IPS DF 4.7 (cell line): ENCODE results near the gene ZNF396.

ENCODE experiments used
- DNase-seq: peaks from one replicate; pipeline ENCODE4 v3.0.0-alpha.2; 2013; ENCODE audit warnings: low spot score; ENCODE audit errors: extremely low read depth

Gene ZNF396

DNA sequence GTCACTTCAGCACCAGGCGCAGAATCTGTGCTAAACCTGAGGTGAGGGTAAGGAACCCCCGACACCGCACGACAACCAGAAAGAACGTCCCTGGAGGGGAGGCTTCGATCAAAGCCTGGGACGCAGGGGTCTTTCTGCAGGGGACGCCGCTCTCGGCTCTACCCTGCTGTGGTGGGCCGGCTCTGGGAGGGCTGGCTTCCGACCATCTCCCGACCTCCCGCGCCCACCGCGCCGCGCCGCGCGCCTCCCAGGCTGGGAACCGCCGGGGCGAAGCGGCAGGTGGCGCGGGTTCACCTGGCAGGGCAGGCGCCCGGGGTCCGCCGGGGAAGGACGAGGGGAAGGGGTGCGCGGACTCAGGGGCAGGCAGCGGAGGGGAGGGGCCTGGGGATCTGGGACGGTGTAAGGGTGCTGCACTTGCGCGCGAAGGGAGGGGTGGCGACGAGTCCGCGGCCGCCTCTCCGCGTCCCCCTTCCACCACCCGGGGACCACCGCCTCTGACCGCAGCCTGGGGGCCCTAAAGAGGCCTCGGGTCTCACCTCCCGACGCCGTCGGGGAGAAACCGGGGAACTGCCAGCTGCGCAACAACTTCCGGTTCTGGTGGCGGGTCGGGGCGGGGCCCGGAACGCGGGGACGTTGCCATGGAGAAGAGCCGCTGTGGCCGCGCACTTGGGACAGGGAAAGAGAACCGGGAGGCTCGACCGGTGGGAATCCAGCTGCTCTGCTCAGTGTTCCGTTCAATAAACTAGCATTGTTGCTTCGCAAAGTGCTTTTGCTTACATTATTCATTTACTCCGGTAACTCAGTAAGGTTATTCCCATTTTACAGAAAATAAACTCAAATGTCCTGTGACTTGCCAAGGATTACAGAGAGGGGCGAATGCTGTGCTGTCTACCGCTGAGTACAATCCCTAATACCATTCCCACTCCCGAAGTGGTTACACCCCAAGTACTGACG, at the start of gene ZNF396:
ZNF396 (minus strand) TSS at position 596 of the 954 bp plus-strand sequence. CDS start 3,045 bp downstream, outside the sequence.
- no peak for DNase-seq

DNA sequence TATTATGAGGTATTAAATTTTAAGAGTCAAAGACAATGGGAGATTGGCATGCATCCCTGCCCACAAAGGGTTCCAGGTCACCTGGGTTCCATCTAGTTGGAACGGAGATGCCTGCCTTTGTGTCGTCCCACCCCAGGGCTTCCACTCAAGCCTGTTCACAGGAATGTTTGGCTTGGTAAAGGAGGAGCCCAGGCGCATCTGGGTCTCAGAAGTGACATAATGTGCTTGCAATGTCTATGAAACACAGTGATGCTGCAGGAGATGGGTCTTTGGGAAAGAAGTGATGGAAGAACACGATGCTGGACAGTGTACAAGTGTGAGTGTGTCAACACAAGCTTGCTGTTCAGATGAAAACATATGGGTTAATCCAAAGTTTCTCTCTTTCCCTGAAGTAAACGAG, 49.6 kb upstream of the ZNF396 start:
- DNase-seq, result no peak

DNA sequence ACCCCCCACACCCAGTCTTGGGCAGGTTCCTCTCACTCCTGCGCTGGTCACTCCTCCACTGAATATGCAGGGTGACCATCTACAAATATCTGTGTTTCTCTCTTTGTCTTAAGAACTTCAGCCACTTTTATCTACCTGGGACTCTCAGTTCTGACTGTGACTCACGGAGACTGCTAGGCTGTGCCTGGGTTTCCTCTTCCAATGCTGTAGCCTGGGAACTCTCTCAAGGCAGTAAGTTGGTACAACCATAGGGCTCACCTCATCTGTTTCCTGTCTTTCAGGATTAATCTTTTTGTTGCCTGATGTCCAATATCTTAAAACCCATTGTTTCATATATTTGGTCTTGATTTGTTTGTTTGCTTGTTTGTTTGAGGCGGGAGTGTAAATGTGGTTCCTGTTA, 47.2 kb upstream of the ZNF396 start:
- no peak for DNase-seq

DNA sequence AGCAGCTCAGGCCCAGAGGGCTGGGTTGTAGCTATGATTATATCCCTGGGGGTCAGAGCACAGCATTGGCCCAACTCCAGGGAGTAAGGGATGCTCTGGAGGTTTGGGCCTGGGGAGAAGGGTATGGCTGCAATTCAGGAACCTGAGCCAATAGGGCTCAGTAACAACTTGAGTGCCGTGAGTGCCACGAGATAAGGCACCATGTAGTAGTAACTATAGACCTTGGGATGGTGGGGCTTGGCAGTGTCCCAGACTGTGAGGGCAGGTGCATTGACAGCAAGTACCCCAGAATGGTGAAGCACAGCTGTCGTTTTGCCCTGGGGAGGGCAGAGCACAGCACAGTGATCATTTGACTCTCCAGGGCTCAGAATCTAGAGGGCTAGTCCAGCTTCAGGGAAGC, 45.1 kb upstream of the ZNF396 start:
- no peak for DNase-seq

DNA sequence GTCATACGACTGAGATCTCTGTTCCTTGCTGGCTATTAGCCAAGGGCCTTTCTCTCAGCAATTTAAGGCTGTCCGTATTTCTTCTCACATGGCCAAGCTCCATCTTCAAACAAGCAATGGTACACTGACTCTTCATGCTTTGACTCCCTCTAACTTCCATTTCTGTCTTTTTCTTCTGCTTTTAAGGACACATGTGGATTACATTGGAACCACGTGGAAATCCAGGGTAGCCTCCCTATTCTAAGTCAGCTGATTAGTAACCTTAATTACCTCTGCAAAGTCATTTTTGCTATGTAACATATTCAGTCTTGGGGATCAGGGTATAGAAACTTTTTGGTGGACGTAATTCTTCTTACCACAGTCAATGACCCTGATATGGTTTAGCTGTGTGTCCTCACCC, 41.5 kb upstream of the ZNF396 start:
- DNase-seq, result no peak

DNA sequence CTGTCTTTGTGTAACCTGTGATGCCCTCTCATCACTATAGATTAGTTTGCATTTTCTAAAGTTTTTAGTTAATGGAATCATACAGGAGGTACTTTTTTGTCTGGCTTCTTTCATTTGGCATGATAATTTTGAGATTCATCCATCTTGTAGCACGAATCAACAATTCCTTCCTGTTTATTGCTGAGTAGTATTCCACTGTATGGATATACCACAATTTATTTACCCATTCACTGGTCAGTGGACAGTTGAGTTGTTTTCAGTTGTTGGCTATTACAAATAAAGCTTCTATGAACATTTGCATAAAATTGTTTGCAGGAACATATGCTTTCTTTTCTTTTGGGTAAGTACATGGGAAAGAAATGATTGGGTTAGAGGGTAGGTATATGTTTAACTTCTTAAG, 40.1 kb upstream of the ZNF396 start:
- no peak for DNase-seq

DNA sequence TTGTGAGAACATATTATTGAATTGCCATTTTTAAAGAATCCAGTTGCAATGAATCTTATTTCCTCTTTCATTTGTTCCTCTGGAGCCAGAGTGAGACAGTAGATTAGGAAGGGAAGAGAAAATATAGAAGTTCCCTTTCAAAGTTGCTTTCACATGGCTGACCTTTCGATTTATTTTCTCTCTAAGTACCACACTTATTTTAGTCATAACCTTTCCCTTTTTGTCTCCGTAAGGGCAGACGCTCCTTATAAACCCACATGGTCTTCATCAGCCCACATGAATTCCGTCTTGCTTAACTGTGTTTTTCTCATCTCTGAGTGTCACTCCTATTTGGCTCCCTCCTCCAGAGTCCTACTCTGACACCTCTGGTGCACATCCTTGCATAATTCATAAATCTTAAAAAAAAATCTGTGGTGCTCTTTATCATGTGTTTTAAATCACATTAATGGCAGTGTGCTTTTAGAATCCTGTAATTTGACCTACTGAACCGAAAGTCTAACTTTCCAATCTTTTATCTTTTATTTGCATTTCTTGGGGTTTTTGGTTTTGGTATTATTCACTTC, 38.5 kb upstream of the ZNF396 start:
- no peak for DNase-seq

DNA sequence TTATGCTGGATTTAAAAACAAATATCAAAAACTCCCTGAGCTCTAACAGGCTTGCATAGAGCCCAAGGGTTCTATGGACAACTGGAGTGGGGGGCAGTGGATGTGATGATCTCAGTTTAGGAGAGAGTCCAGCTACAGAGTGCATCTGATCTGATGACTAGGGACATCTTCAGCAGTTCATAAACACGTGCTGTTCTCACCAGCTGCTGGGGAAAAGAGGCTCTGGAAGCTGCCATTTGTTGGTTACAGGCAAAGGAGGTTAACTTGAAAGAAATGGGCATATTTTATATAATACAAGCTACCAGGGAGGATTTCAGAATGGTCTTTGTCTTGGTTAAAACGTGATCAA, 36.0 kb upstream of the ZNF396 start:
- no peak for DNase-seq

DNA sequence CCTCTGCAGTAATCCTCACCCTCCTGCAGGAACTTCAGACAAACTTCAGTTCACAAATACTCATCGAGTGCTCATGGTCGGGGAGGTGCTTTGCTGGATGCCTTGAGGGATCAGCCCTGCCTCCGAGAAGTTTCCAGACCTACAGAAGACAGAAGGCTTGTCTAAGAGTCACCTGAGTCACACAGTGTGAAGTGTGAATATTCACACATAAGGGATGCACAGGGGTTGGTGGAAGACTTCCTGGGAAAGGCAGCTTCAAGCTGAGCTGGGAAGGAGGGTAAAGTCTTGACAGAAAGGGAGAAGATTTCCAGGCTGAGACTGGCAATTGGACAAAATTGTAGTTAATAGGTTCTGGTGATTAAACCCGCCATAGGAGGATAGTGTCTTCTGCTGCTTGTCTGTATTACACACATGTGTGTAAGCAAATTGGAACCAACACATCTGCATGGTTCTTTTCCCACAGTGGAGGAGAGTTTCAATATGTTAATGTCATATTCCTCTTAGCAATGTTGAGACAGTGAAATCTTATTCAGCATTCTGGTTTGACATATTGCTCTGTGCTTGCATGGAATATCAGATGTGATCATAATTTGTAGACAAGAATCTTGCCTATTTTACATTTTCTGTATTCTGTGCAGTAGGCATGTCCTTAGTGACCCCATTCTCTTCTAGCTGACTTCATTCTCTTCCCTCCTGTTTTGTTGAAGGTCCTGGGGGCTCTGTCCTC, 34.7 kb upstream of the ZNF396 start:
- DNase-seq, result no peak

DNA sequence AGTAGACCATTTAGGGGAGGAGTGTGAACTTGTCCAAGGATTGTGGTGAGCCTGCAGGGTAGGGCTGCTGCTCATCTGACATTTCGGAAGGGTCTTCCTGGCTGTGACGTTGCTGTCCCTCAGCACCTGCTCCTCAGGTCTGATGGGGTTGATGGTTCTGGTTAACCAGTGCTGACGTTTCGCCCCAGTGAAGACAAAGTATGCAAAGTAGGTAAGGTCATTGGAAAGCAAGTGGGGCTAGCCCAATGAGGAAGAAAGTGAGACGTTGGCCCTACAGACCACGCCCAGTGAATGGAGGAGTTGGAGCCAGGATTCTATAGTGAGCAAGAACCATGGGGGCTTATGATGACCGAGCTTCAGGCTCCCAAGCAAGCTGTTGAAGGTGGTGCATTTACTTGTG, 33.4 kb upstream of the ZNF396 start:
- no peak for DNase-seq

DNA sequence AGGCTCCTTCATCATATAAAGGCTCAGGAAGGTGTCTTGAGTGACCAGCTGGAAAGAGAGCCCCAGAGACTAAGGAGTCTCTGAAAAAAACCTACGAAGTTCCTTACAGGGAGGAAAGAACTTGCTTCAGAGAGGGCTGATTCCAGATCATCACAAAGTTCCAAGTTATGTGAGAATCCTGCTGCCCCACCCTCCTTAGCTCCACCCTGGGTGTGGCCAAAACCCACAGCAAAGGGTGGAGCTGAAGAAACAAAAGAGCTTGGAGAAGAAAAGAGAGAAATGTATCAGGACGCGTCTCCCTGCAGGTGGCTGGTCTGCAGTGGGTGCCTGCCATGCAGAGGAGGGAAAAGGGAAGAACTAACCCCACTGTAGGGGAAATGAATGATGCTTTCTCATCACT, 32.8 kb upstream of the ZNF396 start:
- no peak for DNase-seq

DNA sequence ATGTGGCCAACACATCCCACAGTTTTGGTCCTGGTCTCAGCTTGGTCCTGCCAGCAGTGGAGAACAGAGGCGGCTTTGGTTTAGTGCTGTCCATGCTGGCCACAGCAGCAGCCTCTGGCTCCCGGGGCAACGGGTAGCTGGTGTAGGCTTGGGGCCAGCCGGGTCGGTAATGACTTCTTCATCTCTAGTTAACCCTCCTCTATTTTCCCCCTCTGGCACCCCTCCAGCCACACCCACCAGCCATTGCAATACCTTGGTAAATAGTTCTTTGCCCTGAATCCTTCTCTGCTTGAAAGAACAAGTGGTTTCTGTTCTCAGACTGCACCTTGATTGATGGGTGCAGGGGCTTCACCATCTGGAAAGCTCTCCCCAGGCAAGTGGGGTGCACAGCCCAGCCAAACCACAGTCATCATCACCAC, 31.7 kb upstream of the ZNF396 start:
- no peak for DNase-seq

DNA sequence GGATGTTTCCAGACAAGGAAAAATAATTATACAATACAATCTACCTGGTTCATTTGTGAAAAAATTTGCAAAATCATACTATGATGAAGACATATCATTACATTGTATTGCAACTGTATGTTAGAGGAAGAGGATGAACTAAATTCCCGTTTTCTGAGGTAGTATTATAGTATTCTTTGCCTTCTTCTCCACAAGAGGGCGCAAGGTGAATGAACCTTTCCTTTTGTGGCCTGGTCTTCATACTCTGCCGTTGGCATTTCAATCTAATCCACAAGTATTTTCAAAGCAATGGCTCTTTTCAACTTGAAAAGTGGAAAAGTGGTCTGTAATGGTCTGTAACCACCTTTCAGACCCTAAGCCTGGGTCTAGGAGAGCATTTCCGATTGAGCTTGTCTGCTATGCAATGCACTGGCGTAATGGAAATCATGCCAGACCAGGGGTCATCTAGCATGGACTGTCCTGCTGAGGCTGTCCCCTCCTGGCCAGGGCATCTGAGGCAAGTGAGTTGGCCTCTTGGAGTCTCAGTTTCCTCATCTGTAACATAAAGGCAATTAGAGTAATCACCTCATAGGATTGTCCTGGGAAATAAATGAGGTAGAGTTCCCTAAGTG, 30.8 kb upstream of the ZNF396 start:
- peak; percentile 44 for DNase-seq

DNA sequence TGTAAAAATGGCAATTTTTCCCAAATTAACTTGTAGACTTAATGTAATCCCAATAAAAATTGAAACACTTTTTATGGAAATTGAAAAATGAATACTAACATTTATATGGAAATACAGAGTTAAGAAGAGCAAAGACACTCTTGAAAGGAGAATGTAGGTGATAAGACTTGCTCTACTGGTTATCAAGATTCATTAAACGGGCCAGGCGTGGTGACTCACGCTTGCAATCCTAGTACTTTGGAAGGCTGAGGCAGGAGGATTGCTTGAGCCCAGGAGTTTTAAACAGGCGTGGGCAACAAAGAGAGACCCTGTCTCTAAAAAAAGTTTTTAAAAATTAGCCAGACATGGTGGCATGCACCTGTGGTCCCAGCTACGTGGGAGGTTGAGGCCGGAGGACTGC, 29.5 kb upstream of the ZNF396 start:
- DNase-seq, result no peak

DNA sequence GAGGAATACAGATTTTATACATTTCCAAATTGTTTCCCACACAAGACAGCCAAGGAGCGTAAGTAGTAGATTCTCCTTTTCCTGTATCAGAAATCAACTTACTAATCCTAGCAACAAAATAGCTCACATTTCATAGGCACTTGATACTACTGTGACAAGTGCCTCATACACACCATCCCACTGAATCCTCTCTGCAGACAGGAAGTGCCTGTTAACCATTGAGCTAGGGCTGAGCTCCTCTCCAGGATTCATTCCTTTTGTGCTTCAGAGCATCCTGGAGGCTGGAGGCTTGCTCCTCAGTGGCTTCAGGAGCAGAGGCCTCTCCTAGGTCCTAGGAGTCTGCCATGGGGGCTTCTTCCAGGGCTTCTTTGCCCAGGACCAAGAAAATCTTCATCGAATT, 20.8 kb upstream of the ZNF396 start:
- DNase-seq, result no peak

DNA sequence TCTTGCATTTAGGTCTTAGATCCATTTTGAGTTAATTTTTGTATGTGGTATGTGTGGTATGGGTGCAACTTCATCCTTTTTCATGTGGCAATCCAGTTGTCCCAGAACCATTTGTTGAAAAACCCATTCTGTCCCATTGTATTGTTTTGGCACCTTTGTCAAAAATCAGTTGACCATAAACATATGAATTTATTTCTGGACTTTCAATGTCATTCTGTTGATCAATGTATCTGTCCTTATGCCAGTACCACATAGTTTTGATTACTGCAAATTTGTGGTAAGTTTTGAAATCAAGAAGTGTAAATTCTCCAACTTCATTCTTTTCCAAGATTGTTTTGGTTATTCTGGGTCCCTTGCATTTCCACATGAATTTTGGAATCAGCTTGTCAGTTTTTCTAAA, 16.6 kb upstream of the ZNF396 start:
- DNase-seq, result no peak

DNA sequence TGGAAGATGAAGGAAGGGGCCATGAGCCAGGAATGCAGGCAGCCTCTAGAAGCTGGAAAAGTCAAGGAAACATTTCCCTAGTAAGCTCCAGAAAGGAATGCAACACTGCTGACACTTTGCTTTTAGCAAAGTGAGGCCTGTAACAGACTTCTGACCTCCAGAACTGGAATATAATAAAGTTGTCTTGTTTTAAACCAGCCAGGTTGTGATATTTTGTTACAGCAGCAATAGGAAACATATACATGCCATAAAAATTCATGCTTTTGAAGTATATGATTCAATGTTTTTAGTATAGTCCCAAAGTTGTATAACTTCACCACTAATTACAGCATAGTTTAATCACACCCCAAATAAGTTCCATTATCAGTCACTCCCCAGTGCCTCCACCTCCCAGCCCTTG, 15.2 kb upstream of the ZNF396 start:
- DNase-seq, result no peak

DNA sequence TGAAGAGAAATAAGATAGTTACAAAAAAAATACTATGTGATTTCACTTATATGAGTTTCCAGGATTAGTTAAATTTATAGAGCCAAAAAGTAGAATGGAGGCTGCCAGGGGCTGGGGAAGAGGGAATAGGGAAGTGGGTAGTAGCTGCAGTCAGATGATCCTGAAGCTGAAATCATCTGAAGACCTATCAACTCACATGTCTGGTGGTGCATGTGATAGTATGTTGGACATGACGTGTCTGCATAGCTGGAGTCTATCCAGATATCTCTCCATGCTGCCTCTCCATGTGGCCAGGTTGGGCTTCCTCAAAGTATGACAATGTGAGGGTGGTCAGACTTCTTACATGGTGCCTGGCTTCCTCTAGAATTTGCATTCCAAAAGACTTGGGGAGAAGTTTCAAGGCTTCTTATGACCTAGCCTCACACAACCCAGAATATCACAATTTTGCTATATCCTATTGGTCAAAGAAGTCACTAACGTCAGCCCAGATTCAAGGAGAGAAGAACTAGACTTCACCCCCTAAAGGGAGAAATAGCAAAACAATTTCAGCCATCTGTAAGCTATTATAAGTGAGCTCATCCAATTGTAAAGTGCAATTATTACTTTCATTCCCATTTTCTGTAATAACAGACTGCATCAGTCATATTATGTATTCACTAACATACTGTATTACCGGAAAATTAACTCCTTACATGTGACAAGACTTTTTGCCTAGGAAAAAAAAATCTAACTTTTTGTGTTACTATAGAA, 14.0 kb upstream of the ZNF396 start:
- no peak for DNase-seq

DNA sequence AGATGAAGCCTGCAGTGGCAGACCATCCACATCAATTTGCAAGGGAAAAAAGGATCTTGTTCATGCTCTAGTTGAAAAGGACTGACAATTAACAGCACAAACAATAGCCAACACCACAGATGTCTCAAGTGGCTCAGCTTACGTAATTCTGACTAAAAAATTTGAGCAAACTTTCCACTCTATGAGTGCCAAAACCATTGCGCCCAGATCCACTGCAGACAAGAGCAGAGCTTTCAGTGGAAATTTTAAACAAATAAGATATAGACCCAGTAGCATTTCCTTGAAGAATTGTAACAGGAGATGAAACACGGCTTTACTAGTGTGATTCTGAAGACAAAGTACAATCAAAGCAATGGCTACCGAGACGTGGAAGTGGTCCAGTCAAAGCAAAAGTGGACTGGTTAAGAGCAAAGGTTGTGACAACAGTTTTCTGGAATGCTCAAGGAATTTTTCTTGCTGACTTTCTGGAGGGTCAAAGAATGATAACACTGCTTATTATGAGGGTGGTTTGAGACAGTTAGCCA, 12.0 kb upstream of the ZNF396 start:
- no peak for DNase-seq

DNA sequence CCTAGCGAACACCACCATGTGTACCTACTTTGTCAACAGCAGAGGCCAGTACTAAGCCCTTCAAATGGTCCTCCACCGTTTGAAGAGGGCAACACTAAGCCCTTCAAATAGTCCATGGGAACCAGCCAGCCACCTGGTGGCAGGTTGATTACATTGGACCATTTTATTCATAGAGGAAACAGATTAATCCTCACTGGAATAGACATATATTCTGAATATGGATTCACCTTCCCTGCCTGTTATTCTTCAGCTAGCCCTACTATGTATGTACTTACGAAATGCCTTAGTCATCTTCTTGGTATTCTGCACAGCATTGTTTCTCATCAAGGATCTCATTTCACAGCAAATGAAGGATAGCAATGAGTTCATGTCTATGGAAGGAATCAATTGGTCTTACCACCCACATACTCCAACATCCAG, 10.0 kb upstream of the ZNF396 start:
- no peak for DNase-seq

DNA sequence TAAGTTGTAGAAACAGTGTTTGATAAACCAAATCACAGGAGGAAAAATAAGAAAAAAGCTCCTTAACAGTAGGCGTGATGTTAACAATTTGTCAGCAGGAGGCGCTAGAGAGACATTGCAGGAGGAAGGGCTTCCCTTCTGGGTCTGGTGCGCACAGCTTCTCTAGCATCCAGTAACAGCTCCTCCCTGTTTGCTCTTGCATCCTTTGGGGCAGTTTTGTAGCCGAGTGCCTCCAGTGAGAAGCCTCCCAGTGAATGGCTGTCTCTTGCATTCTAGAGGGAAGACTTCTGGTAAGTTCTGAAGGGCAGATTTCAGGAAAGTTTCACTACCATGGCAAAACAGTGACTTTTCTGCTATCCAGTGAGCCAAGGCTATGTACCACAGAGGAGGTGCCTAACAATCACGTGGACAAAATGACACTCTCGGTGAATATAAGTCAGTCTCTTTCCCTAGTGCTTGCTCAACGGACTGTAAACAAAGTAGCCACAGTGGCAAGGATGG, 9.5 kb upstream of the ZNF396 start:
- peak; percentile 68 for DNase-seq
